HG03442 (cell line): ENCODE measurements around the gene PEX16.
A peak's percentile ranks its signal among the peaks of the same experiment; 100 is the strongest.

Experiments
- ATAC-seq: cut with Tn5 transposase; IDR thresholded peaks from one replicate; pipeline ENCODE4 v1.9.1; 2021; ENCODE audit warnings: mild to moderate bottlenecking, moderate library complexity; ENCODE audit not compliant: unreplicated experiment

The PEX16 gene

GRCh38 chr11:45899448-45900174, 18.1 kb downstream of the PEX16 start:
- ATAC-seq: peak; percentile 62

- ATAC-seq: no peak
Observed at GRCh38 chr11:45899086-45899447, 18.6 kb downstream of the PEX16 start.

DNA sequence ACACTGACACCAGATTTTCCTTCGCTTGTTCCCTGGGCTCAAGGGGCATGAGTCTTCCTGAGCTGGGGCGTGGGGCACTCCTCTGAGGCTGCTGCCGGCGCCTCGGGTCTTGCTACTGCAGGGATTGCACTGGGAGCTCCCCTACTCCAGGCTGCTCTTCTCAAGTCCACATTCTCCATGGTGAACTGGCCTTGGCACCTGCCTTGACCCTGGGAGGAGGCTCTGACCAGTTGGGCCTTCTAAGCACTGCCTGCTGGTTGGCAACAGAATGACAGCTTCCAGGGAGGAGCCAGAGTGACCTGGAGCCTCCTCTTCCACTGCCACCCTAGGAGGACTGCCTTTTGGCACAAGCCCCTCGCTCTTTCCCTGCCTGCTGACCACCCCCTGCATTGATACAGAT, 20.1 kb downstream of the PEX16 start:
- ATAC-seq: no peak

DNA sequence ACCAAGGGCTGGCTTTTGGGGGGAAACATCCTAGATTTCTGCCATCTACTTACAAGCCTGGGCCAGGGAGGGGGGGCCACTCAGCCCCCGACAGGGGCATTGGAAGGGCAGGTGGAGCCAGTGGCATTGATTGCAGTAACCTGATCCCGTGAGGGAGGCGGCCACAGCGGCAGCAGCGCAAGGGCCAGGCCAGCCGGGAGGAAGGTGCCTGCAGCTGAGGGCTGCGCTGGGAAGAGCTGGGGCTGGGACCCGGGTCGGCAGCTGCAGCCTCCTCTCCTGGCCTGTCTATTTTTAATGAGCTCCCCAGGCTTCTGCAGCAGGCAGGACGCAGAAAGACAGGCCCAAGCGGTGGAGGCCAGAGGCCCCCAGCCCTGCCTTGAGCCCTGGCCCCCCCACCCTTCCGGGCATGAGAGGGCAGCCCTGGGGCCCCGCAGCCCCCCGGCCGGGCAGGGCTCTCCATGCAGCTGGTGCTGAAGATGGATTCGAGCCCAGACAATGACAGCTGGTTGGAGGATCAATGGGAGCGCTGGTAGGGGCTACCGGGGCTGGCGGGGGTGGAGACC, 21.2 kb downstream of the PEX16 start:
- ATAC-seq: no peak

DNA sequence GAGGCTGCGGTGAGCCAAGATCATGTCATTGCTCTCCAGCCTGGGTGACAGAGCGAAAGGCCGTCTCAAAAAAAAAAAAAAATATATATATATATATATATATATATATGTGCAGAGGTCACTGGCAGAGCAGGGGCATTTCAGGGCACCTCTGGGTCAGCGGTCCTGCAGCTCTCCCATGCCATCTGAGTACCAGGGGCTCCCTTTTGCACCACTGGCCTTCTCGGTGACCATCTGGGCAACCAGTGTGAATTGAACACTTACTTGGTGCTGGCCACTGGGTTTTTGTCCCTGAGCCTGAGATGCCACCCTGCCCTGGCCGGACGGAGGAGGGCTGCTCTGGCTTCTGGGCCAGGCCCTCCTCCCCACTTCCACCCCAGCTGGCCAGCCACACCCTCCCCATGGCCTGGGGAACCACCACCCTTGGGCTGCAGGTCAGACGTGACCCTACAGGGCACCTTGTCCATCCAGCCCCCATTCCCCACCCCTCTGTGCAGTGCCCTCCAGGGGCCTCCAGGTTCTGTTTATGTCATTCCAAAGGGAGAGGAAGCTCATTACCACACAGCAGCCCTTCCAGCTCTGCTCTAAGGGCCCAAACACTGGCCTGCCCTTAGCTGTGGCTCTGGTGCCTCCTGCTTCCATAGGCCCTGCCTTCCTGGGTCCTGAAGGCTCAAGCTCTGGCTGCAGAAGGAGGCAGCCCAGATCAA, 22.0 kb downstream of the PEX16 start:
- ATAC-seq: no peak

GRCh38 chr11:45894555-45895247, 23.0 kb downstream of the PEX16 start:
- ATAC-seq: no peak

DNA sequence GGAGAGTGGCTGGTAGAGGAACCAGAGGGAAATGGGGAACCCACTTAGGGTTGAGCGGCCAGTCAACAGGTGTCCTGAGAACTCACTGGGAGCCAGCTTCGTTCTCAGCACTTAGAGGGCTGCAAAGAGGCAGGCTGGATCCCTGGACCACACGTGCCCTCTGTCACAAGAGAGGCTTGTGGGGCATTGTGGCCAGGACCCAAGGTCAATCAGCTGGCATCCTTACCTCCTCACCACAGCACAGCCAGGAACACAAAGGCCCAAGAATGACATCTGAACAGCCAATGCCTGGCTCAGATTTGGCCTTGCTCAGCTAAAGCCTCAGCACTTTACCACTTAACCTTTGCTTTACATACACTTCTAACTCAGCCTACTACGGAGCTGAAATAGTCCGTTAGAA, 24.8 kb downstream of the PEX16 start:
- ATAC-seq: no peak

GRCh38 chr11:45890886-45891550, 26.7 kb downstream of the PEX16 start:
- no peak for ATAC-seq

DNA sequence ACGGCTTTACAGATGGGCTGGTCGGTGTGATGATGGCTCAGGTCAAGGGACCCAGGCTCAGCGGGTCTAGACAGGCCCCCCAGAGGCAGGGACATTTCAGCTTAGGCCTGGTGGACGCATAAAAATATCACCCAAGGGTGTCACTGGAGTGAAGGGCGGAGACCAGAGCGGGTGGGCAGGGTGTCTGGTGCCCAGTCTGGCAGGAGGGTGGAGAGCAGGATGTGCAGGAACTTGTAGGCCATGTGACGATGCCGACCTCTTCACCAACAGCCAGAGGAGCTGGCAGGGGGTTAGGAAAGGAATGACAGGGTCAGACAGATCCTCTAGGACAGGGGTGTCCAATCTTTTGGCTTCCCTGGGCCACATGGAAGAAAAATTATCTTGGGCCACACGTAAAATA, 27.7 kb downstream of the PEX16 start:
- ATAC-seq: no peak

GRCh38 chr11:45889555-45889954, 28.1 kb downstream of the PEX16 start:
- no peak for ATAC-seq

DNA sequence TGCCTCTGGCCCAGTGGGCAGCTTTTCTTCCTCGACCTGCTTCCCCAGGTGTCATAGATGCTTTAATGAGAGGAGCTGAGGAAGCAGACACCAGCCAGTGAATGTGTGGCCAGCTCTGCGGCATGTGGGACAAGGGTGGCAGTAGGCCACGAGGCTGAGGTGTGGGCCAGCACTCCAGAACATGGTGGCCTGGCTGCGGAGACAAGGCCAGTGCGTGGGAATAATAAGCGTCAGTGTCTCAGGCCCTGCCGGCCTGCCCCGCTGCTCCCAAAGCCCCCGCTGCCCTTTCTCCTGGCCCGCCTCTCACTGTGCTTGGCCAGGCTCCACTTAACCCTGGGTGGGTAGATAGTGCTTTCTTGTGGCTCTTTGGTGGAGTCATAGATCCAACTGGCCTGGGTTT, 30.1 kb downstream of the PEX16 start:
- no peak for ATAC-seq

DNA sequence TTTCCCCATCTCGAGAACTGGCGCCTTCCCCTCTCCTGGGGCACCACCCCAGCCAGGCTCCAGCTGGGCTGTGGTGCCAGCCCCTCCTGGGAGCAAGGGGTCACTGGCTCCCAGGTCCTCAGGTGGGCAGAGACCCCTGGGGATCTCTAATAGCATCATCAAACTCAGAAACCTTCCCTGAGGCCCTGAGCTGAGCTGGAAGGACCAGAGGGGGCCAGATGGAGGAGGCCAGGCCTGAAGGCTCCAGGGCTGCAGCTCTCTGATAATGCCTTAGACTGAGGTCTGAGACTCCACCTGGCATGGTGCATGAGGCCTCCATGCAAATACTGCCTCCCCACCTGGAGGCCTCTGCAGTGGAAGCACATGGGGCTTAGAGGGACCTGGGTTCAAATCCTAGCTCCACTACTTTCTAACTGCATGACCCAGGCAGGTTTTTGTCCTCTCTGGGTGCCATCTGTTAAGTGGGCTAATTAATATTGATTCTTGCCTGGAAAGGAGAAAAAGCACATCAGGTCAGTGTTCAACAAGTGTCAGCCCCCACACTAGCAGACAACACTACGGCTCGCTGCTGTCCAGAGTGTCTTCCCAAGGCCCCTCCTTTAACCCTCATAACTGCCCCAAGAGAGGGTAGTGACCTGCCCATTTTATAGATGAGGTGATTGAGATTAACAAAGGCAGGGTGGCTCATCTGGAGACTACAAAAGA, 30.7 kb downstream of the PEX16 start:
- no peak for ATAC-seq

GRCh38 chr11:45885921-45886721, 31.6 kb downstream of the PEX16 start:
- ATAC-seq: no peak

DNA sequence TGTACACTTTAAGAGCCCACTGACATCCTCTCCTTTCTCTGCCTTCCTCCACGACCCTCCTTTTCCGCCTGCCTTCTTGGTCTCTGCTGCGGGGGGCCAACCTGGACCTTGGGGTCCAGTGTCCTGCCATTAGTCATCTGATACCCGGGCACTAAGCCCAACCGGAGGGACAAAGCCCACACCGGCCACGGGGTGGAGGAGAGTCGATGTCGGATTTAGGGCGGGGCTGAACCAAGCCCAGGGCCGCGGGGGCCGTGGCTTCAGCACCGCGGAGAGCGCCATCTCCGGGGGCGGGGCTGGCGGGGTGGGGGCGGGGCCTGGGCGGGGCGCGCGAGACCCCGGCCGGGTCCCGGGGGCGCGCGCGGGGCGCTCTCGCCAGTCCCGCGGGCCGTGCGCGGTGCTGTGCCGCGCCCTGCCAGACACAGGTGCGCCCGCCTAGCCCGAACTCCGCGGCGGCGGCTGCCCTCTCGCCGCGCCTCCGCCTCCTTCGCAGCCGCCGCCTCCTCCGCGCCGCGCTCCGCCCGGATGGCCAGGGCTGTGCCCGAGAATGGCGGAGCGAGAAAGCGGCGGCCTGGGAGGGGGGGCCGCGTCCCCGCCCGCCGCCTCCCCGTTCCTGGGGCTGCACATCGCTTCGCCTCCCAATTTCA, 32.3 kb downstream of the PEX16 start, which contains the start of gene MAPK8IP1:
TSS of gene MAPK8IP1 (plus strand) at position 378 of the 647 bp plus-strand sequence. CDS start at position 548, 170 bp downstream.
- peak; percentile 53 for ATAC-seq

- ATAC-seq: no peak
Observed at GRCh38 chr11:45884596-45885185, 33.0 kb downstream of the PEX16 start.

DNA sequence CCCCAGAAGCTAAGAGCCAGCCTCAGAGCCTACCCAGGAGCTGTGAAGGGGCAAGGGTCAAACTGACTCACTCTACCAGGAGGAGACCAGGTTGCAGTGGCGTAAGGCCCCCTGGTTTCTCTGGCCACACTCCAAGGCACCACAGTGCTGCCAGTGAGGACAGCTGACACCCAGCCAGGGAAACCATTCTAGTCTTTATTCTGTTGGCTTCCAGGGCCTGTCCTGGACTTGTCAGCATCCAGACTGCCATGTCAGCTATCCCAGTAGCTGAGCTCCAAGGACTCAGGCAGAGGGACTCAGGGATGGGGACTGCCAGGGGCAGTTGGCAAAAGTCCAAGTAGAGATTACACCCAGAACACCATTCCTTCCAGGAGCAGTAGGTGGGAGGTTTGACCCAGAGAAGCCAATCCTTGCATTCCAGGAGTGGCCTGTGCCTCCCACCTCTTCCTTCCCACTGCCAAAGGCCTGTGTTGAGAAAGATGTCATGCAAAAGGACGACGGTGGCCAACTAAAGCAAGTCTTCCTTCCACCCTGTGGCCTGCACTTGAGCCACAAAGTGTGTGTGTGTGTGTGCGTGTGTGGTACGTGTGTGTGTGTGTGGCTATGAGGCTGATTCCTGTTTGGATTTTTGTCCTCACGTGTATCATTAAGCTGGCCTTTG, 35.8 kb downstream of the PEX16 start:
- ATAC-seq: no peak

DNA sequence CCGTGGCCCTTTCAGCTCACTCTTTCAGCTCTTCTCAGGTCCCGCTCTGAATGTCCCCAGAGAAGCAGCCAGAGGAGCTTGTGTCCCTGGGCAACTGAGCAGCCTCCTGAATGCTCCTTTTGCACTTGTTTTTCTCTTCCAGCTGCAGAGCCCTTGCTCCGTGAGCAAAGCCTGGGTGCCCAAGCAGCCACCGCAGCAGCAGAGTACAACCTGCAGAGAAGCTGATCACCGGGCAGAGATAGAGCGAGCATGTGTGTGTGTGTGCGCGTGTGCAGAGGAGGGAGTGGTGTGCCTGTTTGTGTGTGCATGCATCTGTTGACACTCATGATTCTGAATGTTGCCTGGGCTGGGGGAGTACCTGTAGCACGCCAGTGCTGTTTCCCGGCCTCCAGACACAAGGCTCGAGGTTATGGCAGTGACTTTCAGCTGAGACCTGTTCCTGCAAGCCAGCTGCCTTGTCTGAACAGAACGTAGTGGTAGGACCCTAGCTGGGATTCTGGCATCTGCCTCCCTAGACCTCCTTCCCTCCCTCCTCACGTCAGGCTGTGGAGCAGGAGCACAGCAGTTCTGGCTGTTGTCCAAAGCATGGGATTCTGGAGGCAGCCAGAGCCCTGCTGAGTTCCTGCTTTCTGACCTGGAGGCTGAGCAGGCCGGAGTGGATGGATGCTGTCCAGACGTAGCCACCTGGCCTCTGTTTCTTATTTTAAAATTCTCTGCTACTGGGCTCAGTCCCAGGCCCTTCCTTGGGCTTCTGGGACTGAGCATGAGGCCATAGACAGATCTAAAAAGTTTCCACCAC, 36.7 kb downstream of the PEX16 start:
- ATAC-seq: no peak
